ENCODE data around the gene MICAL2.

The MICAL2 gene

GRCh38 chr11:12155696-12156095, 45.3 kb downstream of the MICAL2 start:
- no peaks in the 10 kb centered on the region for H3K9me3 ChIP-seq (replicated peaks; ENCODE audit: low read length)
- peaks cover 45% of the 10 kb centered on the region for H3K4me1 ChIP-seq (ENCODE audit: control insufficient read depth, insufficient read depth, low read length)
- H3K4me2 ChIP-seq (ENCODE audit: low read length), result no peak overlapping the region
- H3K4me3 ChIP-seq (ENCODE audit: low read length), result no peak overlapping the region
- no peak overlapping the region for H3K9ac ChIP-seq (ENCODE audit: low read depth, low read length)
- H3K27me3 ChIP-seq (ENCODE audit: control insufficient read depth, insufficient read depth, low read length), result no peaks in the 10 kb centered on the region
- H3K36me3 ChIP-seq (ENCODE audit: insufficient read depth, low read length), result peaks cover 22% of the 10 kb centered on the region

- peak overlapping the region; percentile 17 for H3K9ac ChIP-seq (ENCODE audit: low read depth, low read length)
- H3K27me3 ChIP-seq (ENCODE audit: control insufficient read depth, insufficient read depth, low read length), result no peaks in the 10 kb centered on the region
- peaks cover 44% of the 10 kb centered on the region for H3K4me1 ChIP-seq (ENCODE audit: control insufficient read depth, insufficient read depth, low read length)
- H3K9me3 ChIP-seq (replicated peaks; ENCODE audit: low read length), result no peaks in the 10 kb centered on the region
- no peak overlapping the region for H3K4me2 ChIP-seq (ENCODE audit: low read length)
- H3K36me3 ChIP-seq (ENCODE audit: insufficient read depth, low read length), result peaks cover 25% of the 10 kb centered on the region
- H3K4me3 ChIP-seq (ENCODE audit: low read length), result no peak overlapping the region
These were observed 46.1 kb downstream of the MICAL2 start for GRCh38 chr11:12156301-12157140.

GRCh38 chr11:12157241-12157661, 46.9 kb downstream of the MICAL2 start:
- peaks cover 44% of the 10 kb centered on the region for H3K4me1 ChIP-seq (ENCODE audit: control insufficient read depth, insufficient read depth, low read length)
- no peaks in the 10 kb centered on the region for H3K27me3 ChIP-seq (ENCODE audit: control insufficient read depth, insufficient read depth, low read length)
- H3K4me2 ChIP-seq (ENCODE audit: low read length), result peak overlapping the region; percentile 16
- no peak overlapping the region for H3K4me3 ChIP-seq (ENCODE audit: low read length)
- peak overlapping the region; percentile 41 for H3K9ac ChIP-seq (ENCODE audit: low read depth, low read length)
- H3K36me3 ChIP-seq (ENCODE audit: insufficient read depth, low read length), result peaks cover 31% of the 10 kb centered on the region
- H3K9me3 ChIP-seq (replicated peaks; ENCODE audit: low read length), result no peaks in the 10 kb centered on the region

GRCh38 chr11:12158909-12159308, 48.5 kb downstream of the MICAL2 start:
- peaks cover 38% of the 10 kb centered on the region for H3K36me3 ChIP-seq (ENCODE audit: insufficient read depth, low read length)
- H3K9me3 ChIP-seq (replicated peaks; ENCODE audit: low read length), result no peaks in the 10 kb centered on the region
- H3K9ac ChIP-seq (ENCODE audit: low read depth, low read length), result peak overlapping the region; percentile 68
- peaks cover 59% of the 10 kb centered on the region for H3K4me1 ChIP-seq (ENCODE audit: control insufficient read depth, insufficient read depth, low read length)
- no peak overlapping the region for H3K4me3 ChIP-seq (ENCODE audit: low read length)
- H3K4me2 ChIP-seq (ENCODE audit: low read length), result no peak overlapping the region
- no peaks in the 10 kb centered on the region for H3K27me3 ChIP-seq (ENCODE audit: control insufficient read depth, insufficient read depth, low read length)

DNA sequence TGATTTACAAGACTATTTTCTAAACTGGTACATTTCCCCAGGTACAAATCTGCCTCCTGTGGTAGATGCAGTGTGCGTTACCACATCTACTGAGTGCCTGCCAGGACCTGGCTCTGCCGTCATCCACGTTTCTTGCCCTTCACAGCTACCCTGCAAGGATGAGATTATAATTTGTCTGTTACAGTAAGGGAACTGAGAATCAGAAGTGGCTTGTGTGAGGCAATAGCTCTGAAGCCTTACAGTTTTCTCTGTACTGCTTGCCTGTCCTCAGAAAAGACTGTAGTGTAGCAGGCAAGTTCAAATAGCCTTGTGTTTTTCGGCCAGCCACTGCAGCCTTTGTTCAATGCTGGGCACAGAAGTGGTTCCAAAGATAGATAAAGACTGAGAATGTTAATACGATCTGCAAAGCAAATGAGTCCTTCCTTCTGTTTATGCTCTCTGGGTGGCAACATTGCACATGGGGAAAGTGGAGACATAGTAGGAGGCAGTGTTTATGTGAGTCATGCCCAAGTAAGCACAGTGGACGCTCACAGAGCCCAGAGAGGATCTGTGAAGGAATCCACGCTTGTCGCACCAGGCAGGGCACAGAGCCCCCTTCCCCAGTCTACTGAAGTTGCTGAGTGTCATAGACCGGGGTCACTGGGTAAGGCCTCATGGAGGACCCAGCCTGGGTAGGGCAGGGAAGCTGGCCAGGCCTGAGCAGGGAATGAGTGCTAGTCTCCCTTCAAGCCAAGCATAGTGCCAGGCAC, 49.1 kb downstream of the MICAL2 start:
- peaks cover 65% of the 10 kb centered on the region for H3K4me1 ChIP-seq (ENCODE audit: control insufficient read depth, insufficient read depth, low read length)
- no peak overlapping the region for H3K4me3 ChIP-seq (ENCODE audit: low read length)
- H3K9ac ChIP-seq (ENCODE audit: low read depth, low read length), result peak overlapping the region; percentile 69

DNA sequence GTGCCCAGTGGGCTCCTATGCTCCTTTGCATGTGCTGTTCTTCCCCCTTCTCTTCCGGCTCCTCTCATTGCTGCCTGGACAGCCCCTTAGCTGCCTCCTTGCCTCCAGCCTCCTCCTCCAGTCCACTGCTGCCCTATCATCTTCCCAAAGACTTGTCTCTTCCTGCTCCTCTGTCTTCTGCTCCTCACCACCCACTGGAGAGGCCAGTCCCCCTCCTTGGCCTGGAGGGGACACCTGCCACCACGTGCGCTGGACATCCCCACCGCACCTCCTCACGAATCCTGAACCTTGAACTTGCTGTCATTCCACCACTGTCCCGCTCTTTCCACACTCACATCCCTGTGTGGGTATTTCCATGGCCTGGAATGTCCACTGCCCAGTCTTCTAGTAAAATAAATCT, 49.8 kb downstream of the MICAL2 start:
- Histone ChIP-seq H3K4me3 (ENCODE audit: low read length) (no peak overlapping the region), H3K36me3 (ENCODE audit: insufficient read depth, low read length) (peaks cover 34% of the 10 kb centered on the region), H3K9me3 (replicated peaks; ENCODE audit: low read length) (no peaks in the 10 kb centered on the region), H3K9ac (ENCODE audit: low read depth, low read length) (peak overlapping the region; percentile 69), H3K27me3 (ENCODE audit: control insufficient read depth, insufficient read depth, low read length) (no peaks in the 10 kb centered on the region), H3K4me2 (ENCODE audit: low read length) (no peak overlapping the region), H3K4me1 (ENCODE audit: control insufficient read depth, insufficient read depth, low read length) (peaks cover 70% of the 10 kb centered on the region)

More for the DNA sequence above, 49.1 kb downstream of the MICAL2 start:
- Histone ChIP-seq H3K36me3 (ENCODE audit: insufficient read depth, low read length) (peaks cover 38% of the 10 kb centered on the region), H3K27me3 (ENCODE audit: control insufficient read depth, insufficient read depth, low read length) (no peaks in the 10 kb centered on the region), H3K9me3 (replicated peaks; ENCODE audit: low read length) (no peaks in the 10 kb centered on the region), H3K4me2 (ENCODE audit: low read length) (peak overlapping the region; percentile 51)

DNA sequence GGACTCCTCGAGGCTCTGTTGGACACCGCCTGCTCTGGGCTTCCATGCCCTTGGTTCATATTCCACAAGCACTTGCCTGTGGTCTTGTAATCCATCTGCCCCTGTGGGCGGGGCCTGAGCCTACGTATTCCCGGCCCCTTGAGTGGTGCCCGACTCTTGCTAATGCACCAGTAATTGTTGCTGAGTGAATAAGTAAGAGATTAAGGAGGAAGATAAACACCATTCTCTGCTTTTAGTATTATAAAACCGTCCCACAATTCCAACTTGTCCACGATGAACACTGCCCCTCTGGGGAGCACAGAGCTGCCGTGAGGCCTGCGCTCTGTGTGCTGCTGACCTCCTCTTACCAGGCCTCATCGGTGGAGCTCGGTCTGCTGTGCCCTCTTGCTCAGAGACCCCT, 50.3 kb downstream of the MICAL2 start:
- Histone ChIP-seq H3K9me3 (replicated peaks; ENCODE audit: low read length) (no peaks in the 10 kb centered on the region), H3K9ac (ENCODE audit: low read depth, low read length) (no peak overlapping the region), H3K4me1 (ENCODE audit: control insufficient read depth, insufficient read depth, low read length) (peaks cover 73% of the 10 kb centered on the region), H3K27me3 (ENCODE audit: control insufficient read depth, insufficient read depth, low read length) (no peaks in the 10 kb centered on the region), H3K4me2 (ENCODE audit: low read length) (no peak overlapping the region), H3K36me3 (ENCODE audit: insufficient read depth, low read length) (peaks cover 33% of the 10 kb centered on the region), H3K4me3 (ENCODE audit: low read length) (no peak overlapping the region)

DNA sequence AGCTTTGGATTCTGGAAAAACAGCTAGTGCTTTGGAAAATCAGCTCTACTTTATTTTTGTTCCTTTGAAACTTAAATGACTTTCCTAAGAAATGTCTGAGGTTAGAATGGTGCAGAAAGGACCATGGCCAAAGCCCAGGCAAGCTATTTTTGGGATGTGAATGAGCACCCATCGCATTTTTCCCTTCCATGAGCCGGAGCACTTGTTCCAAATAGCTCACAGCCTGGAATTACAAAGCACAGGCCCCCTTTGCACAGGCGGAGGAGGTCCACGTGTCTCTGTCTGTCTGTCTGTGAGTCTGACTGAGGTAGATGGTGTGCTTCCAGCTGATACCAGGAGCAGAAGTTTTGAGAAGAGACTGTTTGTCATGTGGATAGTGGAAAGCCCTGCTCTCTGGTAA, 50.7 kb downstream of the MICAL2 start:
- no peak overlapping the region for H3K4me2 ChIP-seq (ENCODE audit: low read length)
- H3K4me3 ChIP-seq (ENCODE audit: low read length), result no peak overlapping the region
- H3K9ac ChIP-seq (ENCODE audit: low read depth, low read length), result no peak overlapping the region
- H3K36me3 ChIP-seq (ENCODE audit: insufficient read depth, low read length), result peaks cover 31% of the 10 kb centered on the region
- H3K27me3 ChIP-seq (ENCODE audit: control insufficient read depth, insufficient read depth, low read length), result no peaks in the 10 kb centered on the region
- peaks cover 73% of the 10 kb centered on the region for H3K4me1 ChIP-seq (ENCODE audit: control insufficient read depth, insufficient read depth, low read length)
- no peaks in the 10 kb centered on the region for H3K9me3 ChIP-seq (replicated peaks; ENCODE audit: low read length)

- Histone ChIP-seq H3K4me2 (ENCODE audit: low read length) (no peak overlapping the region), H3K4me3 (ENCODE audit: low read length) (no peak overlapping the region), H3K27me3 (ENCODE audit: control insufficient read depth, insufficient read depth, low read length) (no peaks in the 10 kb centered on the region), H3K9me3 (replicated peaks; ENCODE audit: low read length) (no peaks in the 10 kb centered on the region), H3K9ac (ENCODE audit: low read depth, low read length) (no peak overlapping the region), H3K36me3 (ENCODE audit: insufficient read depth, low read length) (peaks cover 25% of the 10 kb centered on the region), H3K4me1 (ENCODE audit: control insufficient read depth, insufficient read depth, low read length) (peaks cover 73% of the 10 kb centered on the region)
These were observed 51.4 kb downstream of the MICAL2 start for GRCh38 chr11:12161603-12162350.

DNA sequence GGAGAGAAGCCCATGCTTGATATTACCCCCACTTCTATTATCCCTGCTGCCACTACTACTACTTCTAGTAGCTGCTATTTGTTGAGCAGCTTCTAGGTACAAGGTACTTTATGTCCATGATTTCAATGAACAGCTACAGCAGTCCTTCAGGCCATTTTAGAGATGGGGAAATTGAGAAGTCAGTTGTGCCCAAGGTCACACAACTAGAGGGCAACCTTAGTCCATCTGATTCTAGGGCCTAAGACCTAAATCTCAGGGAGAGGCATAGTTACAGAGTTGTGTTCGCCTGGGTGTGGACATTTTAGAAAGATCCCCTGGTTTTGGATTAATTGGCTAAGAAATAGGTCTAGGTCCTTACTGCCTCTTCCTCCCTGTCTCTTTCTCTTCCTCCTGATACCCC, 52.3 kb downstream of the MICAL2 start:
- no peaks in the 10 kb centered on the region for H3K9me3 ChIP-seq (replicated peaks; ENCODE audit: low read length)
- peaks cover 73% of the 10 kb centered on the region for H3K4me1 ChIP-seq (ENCODE audit: control insufficient read depth, insufficient read depth, low read length)
- peaks cover 25% of the 10 kb centered on the region for H3K36me3 ChIP-seq (ENCODE audit: insufficient read depth, low read length)
- H3K9ac ChIP-seq (ENCODE audit: low read depth, low read length), result peak overlapping the region; percentile 80
- H3K4me2 ChIP-seq (ENCODE audit: low read length), result no peak overlapping the region
- H3K4me3 ChIP-seq (ENCODE audit: low read length), result no peak overlapping the region
- no peaks in the 10 kb centered on the region for H3K27me3 ChIP-seq (ENCODE audit: control insufficient read depth, insufficient read depth, low read length)

Measured in skeletal muscle satellite cell (primary cell).